PC-3 (cell line): Measurements from ENCODE around the gene C14orf119. TPM values are rescaled to one million over a fixed set of nuclear protein-coding genes. Genes with fewer than 3 reads are reported as not detected.
A peak's percentile ranks its signal among the peaks of the same experiment; 100 is the strongest.

ENCODE experiments used
- ATAC-seq: fragments of 200-7000 bp; cut with Tn5 transposase; 2 replicates; pipeline ENCODE4 v1.9.1; 2020; ENCODE audit warnings: mild to moderate bottlenecking, moderate library complexity
- BruUV-seq: library from RNA; stranded (reverse); fragments of 400-500 nt; replicated peaks from 2 replicates; lab custom pipeline; 2021; lab: Mats Ljungman, UMichigan
- CTCF ChIA-PET: fragments of 300-600 bp; sonication (Branson Sonifier 250); formaldehyde crosslinking; loops from one replicate; lab custom pipeline; 2022; ENCODE audit warnings: antibody characterized with exemption; lab: Charles Lee
- POLR2A ChIA-PET: fragments of 300-600 bp; sonication (Branson Sonifier 250); formaldehyde crosslinking; loops from one replicate; lab custom pipeline; 2022; ENCODE audit warnings: antibody characterized with exemption; ENCODE audit not compliant: unreplicated experiment; lab: Charles Lee
- DNase-seq: peaks from one replicate; pipeline ENCODE4 v3.0.0-alpha.2; 2015
- H2AFZ ChIP-seq: fragments of 300-600 bp; sonication (generic); 2 replicates; pipeline ENCODE4 v1.6.0; 2016; ENCODE audit warnings: antibody characterized with exemption, low read length
- H3F3A ChIP-seq: fragments of 300-600 bp; sonication (generic); one replicate; pipeline ENCODE4 v1.6.0; 2017; ENCODE audit warnings: antibody characterized with exemption, low read length, control low read depth, mild to moderate bottlenecking; ENCODE audit not compliant: unreplicated experiment
- H3K27ac ChIP-seq: fragments of 300-600 bp; sonication (generic); 2 replicates; pipeline ENCODE4 v1.5.1; 2016; ENCODE audit warnings: mild to moderate bottlenecking, low read length
- H3K27me3 ChIP-seq: fragments of 300-600 bp; sonication (generic); 2 replicates; pipeline ENCODE4 v1.6.1; 2016; ENCODE audit warnings: low read length, mixed read lengths
- H3K36me3 ChIP-seq: fragments of 300-600 bp; sonication (generic); 2 replicates; pipeline ENCODE4 v1.6.1; 2016; ENCODE audit warnings: low read depth, mixed run types, low read length, mixed read lengths
- H3K4me1 ChIP-seq: fragments of 300-600 bp; sonication (generic); 2 replicates; pipeline ENCODE4 v1.5.1; 2016; ENCODE audit warnings: low read length; ENCODE audit not compliant: insufficient read depth
- H3K4me2 ChIP-seq: fragments of 300-600 bp; sonication (generic); 2 replicates; pipeline ENCODE4 v1.6.0; 2016; ENCODE audit warnings: low read length
- H3K4me3 ChIP-seq: fragments of 300-600 bp; sonication (generic); 2 replicates; pipeline ENCODE4 v1.5.1; 2016; ENCODE audit warnings: mild to moderate bottlenecking, low read length, mixed read lengths
- H3K79me2 ChIP-seq: fragments of 300-600 bp; sonication (generic); 2 replicates; pipeline ENCODE4 v1.6.1; 2017; ENCODE audit warnings: low read length, mixed read lengths
- H3K9ac ChIP-seq: fragments of 300-600 bp; sonication (generic); 2 replicates; pipeline ENCODE4 v1.6.0; 2016; ENCODE audit warnings: mild to moderate bottlenecking, low read length
- H3K9me2 ChIP-seq: fragments of 300-600 bp; sonication (generic); replicated peaks from 2 replicates; pipeline ENCODE4 v1.6.1; 2016; ENCODE audit warnings: mixed run types, low read length, mixed read lengths
- H3K9me3 ChIP-seq: fragments of 300-600 bp; sonication (generic); 2 replicates; pipeline ENCODE4 v1.6.1; 2016; ENCODE audit warnings: low read length, mixed read lengths
- H4K20me1 ChIP-seq: fragments of 300-600 bp; sonication (generic); 2 replicates; pipeline ENCODE4 v1.6.1; 2016; ENCODE audit warnings: low read length, mixed read lengths
- CTCF ChIP-seq: fragments of 300-600 bp; sonication (generic); conservative IDR thresholded peaks from 2 replicates; pipeline ENCODE4 v1.5.1; 2017; ENCODE audit warnings: antibody characterized with exemption, low read depth, mild to moderate bottlenecking, low read length
- EZH2 ChIP-seq: fragments of 300-600 bp; sonication (generic); IDR thresholded peaks from one replicate; pipeline ENCODE4 v1.6.1; 2017; ENCODE audit warnings: antibody characterized with exemption, mild to moderate bottlenecking, low read length; ENCODE audit not compliant: unreplicated experiment
- EZH2phosphoT487 ChIP-seq: fragments of 300-600 bp; sonication (generic); IDR thresholded peaks from 2 replicates; pipeline ENCODE4 v1.6.1; 2018; ENCODE audit warnings: mild to moderate bottlenecking, antibody characterized with exemption, low read length, borderline replicate concordance
- intact Hi-C: fragments of 100-400 bp; cut with micrococcal nuclease; formaldehyde crosslinking; loops from 2 replicates; pipeline ENCODE4 v1.9.0; 2023
- total RNA-seq: library from RNA; depleted of rRNA; stranded (reverse); fragments of >200 nt; gene quantifications from 2 replicates; pipeline ENCODE4 v1.2.3, GENCODE V29; 2014

The C14orf119 gene
- total RNA-seq, 1 experiment from 2014 or later, result 49.6 TPM

DNA sequence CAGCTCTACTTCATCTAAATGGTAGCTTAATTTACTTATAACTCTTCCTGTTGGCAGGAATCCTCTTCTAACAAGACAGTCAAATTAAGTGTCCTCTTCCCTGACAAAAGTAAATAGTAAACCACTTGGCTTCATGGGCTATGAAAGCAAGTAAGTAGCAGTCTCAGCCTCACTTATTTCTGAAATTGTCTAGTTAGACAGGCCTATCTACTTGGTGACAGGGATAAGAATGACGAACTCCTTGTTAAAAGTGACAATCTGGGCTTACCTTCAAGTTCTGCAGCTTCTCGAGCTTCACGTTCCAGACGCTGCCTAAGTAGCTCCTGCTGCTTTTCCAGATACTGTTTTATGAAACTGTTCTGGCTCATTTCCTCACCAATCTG is 5.1 kb upstream of the C14orf119 start:
- no peaks in the 10 kb centered on the region for H3K9me2 ChIP-seq
- peaks cover 18% of the 10 kb centered on the region for H4K20me1 ChIP-seq
- H3F3A ChIP-seq, result no peaks in the 10 kb centered on the region
- no peak overlapping the region for H3K4me3 ChIP-seq
- DNase-seq (no peak), ATAC-seq (no peak)
- H3K4me2 ChIP-seq, result no peak overlapping the region
- H3K27me3 ChIP-seq, result no peaks in the 10 kb centered on the region
- ChIA-PET CTCF (no interaction called here), POLR2A (interaction anchor here (0.6 kb wide), 1 partner anchor 25 kb away, joined by 5 read pairs; no protein-coding TSS in a partner anchor)
- H3K4me1 ChIP-seq, result peaks cover 12% of the 10 kb centered on the region
- TF ChIP-seq EZH2phosphoT487 (no peak), CTCF (no peak), EZH2 (no peak)
- H3K79me2 ChIP-seq, result peaks cover 47% of the 10 kb centered on the region
- peaks cover 65% of the 10 kb centered on the region for H3K36me3 ChIP-seq
- no peak overlapping the region for H2AFZ ChIP-seq
- H3K9me3 ChIP-seq, result no peaks in the 10 kb centered on the region
- no peak overlapping the region for H3K9ac ChIP-seq
- BruUV-seq, result no TSS peak
- no peak overlapping the region for H3K27ac ChIP-seq
- intact Hi-C loops, result no loop called here

GRCh38 chr14:23091294-23092225 is 3.7 kb upstream of the C14orf119 start:
- TF ChIP-seq EZH2 (no peak), CTCF (no peak)
- H3K79me2 ChIP-seq, result peaks cover 54% of the 10 kb centered on the region
- intact Hi-C loops, result no loop called here
- no peak overlapping the region for H3K4me2 ChIP-seq
- no TSS peak for BruUV-seq
- no peaks in the 10 kb centered on the region for H3F3A ChIP-seq
- peaks cover 14% of the 10 kb centered on the region for H3K4me1 ChIP-seq
- ATAC-seq (no peak), DNase-seq (no peak)
- peaks cover 55% of the 10 kb centered on the region for H3K36me3 ChIP-seq
- H4K20me1 ChIP-seq, result peaks cover 18% of the 10 kb centered on the region
- H2AFZ ChIP-seq, result no peak overlapping the region
- no peak overlapping the region for H3K4me3 ChIP-seq
- H3K9ac ChIP-seq, result no peak overlapping the region
- H3K9me3 ChIP-seq, result no peaks in the 10 kb centered on the region
- POLR2A ChIA-PET, result no interaction called here
- no peaks in the 10 kb centered on the region for H3K9me2 ChIP-seq
- CTCF ChIA-PET, result interaction anchor here (0.5 kb wide), 1 partner anchor 22 kb away, joined by 4 read pairs; no protein-coding TSS in a partner anchor
- H3K27me3 ChIP-seq, result no peaks in the 10 kb centered on the region
- H3K27ac ChIP-seq, result no peak overlapping the region

DNA sequence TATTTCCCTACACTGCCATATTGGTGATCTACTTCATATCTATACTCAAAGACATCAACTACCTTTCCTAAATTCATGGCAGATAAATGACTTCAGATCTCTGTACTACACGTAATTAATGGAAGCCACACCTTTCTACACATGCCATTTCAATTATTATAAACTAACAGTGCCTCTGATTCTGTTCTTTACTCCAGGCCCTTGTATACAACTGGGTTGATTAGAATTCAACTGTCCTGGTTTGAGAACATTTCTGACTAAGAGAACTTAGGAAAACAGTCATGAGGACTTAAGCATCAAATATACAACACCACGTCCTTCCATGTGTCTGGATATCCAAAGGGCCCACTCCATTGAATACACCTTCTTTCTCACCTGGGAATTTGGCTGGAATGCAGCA is 2.2 kb upstream of the C14orf119 start:
- no TSS peak for BruUV-seq
- Histone ChIP-seq H3K9me2 (no peaks in the 10 kb centered on the region), H3K27me3 (no peaks in the 10 kb centered on the region), H3K36me3 (peaks cover 50% of the 10 kb centered on the region), H3K27ac (no peak overlapping the region), H3K4me3 (peak overlapping the region; percentile 95), H3K4me1 (peaks cover 21% of the 10 kb centered on the region), H3K9ac (no peak overlapping the region), H4K20me1 (peaks cover 29% of the 10 kb centered on the region), H3F3A (no peaks in the 10 kb centered on the region), H3K79me2 (peaks cover 66% of the 10 kb centered on the region), H3K4me2 (peak overlapping the region; percentile 96), H3K9me3 (no peaks in the 10 kb centered on the region), H2AFZ (no peak overlapping the region)
- TF ChIP-seq EZH2 (no peak), CTCF (no peak), EZH2phosphoT487 (no peak)
- ChIA-PET POLR2A (no interaction called here), CTCF (no interaction called here)
- ATAC-seq, result no peak
- DNase-seq, result no peak
- intact Hi-C loops, result no loop called here
